ENCODE data around the gene PCDHB13.
"Not testable (repeated sequence)": the region's sequence is repeated elsewhere in the genome, so short reads cannot be mapped to it uniquely, and the experiment has no call there.

The PCDHB13 gene

GRCh38 chr5:141213656-141214339 is at the start of gene PCDHB13:
Gene PCDHB13 (plus strand): TSS chr5:141213919. CDS start chr5:141214124, 205 bp downstream.
- DNase-seq = peak; percentile 35

- no peak for DNase-seq
Measured at GRCh38 chr5:141172381-141173204, 41.1 kb upstream of the PCDHB13 start, which contains the start of gene PCDHB7. Gene PCDHB7 (plus strand): TSS chr5:141172644. CDS start chr5:141172836, 192 bp downstream.

GRCh38 chr5:141174291-141175104 is 39.2 kb upstream of the PCDHB13 start:
- not testable (repeated sequence) for DNase-seq

DNA sequence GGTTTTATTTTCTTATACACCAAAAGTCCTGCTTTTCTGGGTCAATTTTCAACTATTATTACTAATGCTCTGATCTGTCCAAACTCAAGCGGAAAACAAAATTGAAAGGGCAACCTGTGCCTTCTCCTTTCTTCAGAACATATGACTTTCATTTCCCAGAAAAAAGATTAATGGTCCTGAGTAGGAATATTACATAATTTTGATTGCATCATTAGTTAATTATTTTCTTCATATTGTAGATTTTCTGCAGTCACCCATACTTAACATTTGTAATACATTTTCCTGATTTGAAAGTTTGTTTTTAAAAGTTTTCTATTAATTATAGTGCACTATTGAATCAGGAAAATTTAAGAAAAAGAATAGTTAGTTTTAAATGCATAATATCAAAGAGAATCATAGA is 37.8 kb upstream of the PCDHB13 start:
- DNase-seq = no peak

- DNase-seq = not testable (repeated sequence)
Measured at GRCh38 chr5:141177577-141178191, 36.0 kb upstream of the PCDHB13 start, which contains the start of gene PCDHB8. Gene PCDHB8 (plus strand): TSS chr5:141177790. CDS start chr5:141178035, 245 bp downstream.

GRCh38 chr5:141179371-141179770 is 34.3 kb upstream of the PCDHB13 start:
- not testable (repeated sequence) for DNase-seq

DNA sequence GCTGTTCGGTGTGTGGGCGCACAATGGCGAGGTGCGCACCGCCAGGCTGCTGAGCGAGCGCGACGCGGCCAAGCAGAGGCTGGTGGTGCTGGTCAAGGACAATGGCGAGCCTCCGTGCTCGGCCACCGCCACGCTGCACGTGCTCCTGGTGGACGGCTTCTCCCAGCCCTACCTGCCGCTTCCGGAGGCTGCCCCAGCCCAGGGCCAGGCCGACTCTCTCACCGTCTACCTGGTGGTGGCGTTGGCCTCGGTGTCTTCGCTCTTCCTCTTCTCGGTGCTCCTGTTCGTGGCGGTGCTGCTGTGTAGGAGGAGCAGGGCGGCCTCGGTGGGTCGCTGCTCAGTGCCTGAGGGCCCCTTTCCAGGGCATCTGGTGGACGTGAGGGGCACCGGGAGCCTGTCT is 33.8 kb upstream of the PCDHB13 start:
- not testable (repeated sequence) for DNase-seq

DNA sequence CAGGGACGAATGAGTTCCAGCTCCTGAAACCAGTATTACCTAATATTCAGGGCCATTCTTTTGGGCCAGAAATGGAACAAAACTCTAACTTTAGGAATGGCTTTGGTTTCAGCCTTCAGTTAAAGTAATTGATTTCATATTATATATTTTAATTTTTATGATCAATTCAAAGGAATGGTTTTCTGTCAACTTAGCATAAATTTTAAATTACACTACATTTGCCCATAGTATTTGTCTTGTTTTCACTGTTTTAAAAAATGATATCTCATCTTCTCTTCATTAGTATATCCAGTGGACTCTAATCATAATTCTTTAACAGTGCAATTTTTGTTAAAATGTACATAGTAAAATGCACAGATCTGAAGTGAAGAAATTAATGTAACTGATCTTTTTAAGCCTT is 33.4 kb upstream of the PCDHB13 start:
- no peak for DNase-seq

DNA sequence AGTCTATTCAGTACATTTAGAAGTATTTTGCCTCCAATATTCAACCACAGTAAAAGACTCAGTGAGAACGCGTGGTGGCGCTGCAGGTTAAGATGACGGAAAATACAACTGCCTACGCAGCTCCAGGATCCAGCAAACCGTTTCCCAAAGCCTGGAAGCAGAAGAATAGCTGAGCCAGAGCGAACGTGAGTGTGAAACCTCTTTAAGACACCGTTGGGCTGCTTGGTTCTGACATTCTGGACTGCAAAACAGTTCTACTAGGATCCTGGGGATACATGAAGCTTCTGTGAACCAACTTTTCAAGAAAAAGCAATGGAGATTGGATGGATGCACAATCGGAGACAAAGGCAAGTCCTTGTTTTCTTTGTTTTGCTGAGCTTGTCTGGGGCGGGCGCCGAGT is 31.5 kb upstream of the PCDHB13 start, which contains the start of gene PCDHB16:
Gene PCDHB16 (plus strand): TSS at position 140 of the 400 bp plus-strand sequence. CDS start 173 bp downstream, at position 313.
- peak; percentile 30 for DNase-seq

- not testable (repeated sequence) for DNase-seq
Measured at GRCh38 chr5:141184117-141184855, 29.4 kb upstream of the PCDHB13 start.

DNA sequence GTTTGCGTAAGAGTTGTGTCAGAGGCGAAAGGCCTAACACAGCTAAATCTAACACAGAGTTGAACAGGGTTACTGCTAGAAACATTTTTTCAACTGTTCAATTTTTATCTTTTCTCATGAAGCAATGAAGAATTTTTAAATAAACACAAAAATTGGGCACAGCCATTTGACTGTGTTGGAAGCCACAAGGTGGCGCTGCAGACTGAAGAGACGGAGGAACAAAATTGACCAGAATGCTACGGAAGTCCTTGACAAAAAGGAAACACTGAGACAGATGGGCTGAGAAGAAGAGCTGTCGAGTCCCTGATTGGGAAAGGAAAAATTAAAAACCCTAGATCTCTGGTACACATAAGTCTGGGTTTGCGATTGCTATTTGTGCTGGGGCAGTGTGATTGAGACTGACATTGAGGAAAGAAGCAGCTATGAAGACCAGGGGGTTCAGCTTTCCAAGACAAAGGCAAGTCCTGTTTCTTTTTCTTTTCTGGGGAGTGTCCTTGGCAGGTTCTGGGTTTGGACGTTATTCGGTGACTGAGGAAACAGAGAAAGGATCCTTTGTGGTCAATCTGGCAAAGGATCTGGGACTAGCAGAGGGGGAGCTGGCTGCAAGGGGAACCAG is 26.7 kb upstream of the PCDHB13 start, which contains the start of gene PCDHB9:
Gene PCDHB9 (plus strand): TSS at position 265 of the 616 bp plus-strand sequence. CDS start 158 bp downstream, at position 423.
- no peak for DNase-seq

GRCh38 chr5:141188682-141189081 is 25.0 kb upstream of the PCDHB13 start:
- not testable (repeated sequence) for DNase-seq

DNA sequence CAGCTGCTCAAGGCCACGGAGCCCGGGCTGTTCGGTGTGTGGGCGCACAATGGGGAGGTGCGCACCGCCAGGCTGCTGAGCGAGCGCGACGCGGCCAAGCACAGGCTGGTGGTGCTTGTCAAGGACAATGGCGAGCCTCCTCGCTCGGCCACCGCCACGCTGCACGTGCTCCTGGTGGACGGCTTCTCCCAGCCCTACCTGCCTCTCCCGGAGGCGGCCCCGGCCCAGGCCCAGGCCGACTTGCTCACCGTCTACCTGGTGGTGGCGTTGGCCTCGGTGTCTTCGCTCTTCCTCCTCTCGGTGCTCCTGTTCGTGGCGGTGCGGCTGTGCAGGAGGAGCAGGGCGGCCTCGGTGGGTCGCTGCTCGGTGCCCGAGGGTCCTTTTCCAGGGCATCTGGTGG is 24.6 kb upstream of the PCDHB13 start:
- DNase-seq = not testable (repeated sequence)

- DNase-seq = no peak
Measured at GRCh38 chr5:141192110-141192725, 21.5 kb upstream of the PCDHB13 start, which contains the start of gene PCDHB10. Gene PCDHB10 (plus strand): TSS chr5:141192353. CDS start chr5:141192553, 200 bp downstream.

DNA sequence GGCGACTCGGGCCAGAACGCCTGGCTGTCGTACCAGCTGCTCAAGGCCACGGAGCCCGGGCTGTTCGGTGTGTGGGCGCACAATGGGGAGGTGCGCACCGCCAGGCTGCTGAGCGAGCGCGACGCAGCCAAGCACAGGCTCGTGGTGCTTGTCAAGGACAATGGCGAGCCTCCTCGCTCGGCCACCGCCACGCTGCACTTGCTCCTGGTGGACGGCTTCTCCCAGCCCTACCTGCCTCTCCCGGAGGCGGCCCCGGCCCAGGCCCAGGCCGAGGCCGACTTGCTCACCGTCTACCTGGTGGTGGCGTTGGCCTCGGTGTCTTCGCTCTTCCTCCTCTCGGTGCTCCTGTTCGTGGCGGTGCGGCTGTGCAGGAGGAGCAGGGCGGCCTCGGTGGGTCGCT is 19.4 kb upstream of the PCDHB13 start:
- DNase-seq = not testable (repeated sequence)

- no peak for DNase-seq
Measured at GRCh38 chr5:141196363-141196762, 17.4 kb upstream of the PCDHB13 start.

DNA sequence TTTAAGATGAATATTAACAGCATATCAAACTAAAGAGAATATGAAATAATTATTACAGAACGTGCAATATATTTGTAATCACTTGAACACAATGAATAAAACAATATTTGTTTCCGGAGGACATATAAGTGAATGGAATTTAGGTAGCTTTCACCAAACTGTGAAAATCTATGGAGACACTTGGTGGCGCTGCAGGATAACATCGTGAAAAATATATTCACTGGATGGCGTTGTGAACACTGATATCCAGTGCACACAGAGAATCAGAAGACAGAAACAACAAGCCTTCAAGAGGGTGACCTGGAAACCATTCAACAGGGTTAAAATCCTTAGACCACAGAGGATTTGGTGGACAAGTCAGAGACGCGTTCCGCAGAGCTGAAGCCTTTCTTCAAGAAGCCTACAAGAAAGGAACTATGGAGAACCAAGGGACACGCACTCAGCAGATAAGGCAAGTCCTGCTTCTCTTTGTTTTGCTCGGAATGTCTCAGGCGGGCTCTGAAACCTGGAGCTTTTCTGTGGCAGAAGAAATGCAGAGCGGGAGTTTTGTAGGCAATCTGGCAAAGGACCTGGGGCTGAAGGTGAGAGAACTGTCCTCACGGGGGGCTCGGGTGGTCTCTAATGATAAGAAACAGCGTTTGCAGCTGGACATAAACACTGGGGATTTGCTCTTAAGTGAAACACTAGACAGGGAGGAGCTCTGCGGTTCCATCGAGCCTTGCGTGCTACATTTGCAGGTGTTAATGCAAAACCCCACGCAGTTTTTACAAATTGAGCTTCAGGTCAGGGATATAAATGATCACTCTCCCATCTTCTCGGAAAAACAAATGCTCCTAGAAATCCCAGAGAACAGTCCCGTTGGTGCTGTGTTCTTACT is 14.1 kb upstream of the PCDHB13 start, which contains the start of gene PCDHB11:
Gene PCDHB11 (plus strand): TSS at position 269 of the 877 bp plus-strand sequence. CDS start 148 bp downstream, at position 417.
- no peak for DNase-seq

- DNase-seq = not testable (repeated sequence)
Measured at GRCh38 chr5:141201126-141201525, 12.6 kb upstream of the PCDHB13 start.

DNA sequence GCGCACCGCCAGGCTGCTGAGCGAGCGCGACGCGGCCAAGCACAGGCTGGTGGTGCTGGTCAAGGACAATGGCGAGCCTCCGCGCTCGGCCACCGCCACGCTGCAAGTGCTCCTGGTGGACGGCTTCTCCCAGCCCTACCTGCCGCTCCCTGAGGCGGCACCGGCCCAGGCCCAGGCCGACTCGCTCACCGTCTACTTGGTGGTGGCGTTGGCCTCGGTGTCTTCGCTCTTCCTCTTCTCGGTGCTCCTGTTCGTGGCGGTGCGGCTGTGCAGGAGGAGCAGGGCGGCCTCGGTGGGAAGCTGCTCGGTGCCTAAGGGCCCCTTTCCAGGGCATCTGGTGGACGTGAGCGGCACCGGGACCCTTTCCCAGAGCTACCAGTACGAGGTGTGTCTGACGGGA is 12.1 kb upstream of the PCDHB13 start:
- DNase-seq = not testable (repeated sequence)
